Measurements from ENCODE around the gene ZBTB33.

ZBTB33 gene

DNA sequence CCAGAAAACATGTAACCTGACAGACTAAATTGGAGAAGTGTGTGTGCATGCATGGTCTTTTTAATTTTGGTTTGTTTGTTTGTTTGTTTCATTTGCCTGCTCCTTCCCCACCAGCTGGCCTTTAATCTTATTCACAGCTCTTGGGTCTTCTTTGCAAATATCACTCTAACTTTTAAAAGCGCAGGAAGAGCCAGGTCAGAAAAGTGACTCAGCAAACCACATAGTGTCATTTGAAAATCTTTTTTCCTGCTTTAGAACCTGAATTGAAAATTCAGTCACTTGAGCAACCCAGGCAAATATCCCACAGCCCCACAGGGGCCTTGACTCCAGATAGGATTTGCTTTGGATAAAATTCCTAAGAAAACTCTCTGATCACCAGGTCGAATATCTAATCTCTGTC lies 56.0 kb downstream of the ZBTB33 start:
- Histone ChIP-seq H3K79me2 (ENCODE audit: insufficient read depth, low read length) (no peaks in the 10 kb centered on the region), H3K27me3 (ENCODE audit: low read length) (no peaks in the 10 kb centered on the region), H3K4me2 (ENCODE audit: low read depth, low read length, poor library complexity, severe bottlenecking) (no peak overlapping the region), H3K9ac (ENCODE audit: low read length) (no peak overlapping the region), H3K9me3 (ENCODE audit: insufficient read depth, low read length) (no peaks in the 10 kb centered on the region), H3K4me3 (ENCODE audit: insufficient read depth, low read length, poor library complexity, severe bottlenecking) (no peak overlapping the region), H3K36me3 (ENCODE audit: low read length) (no peaks in the 10 kb centered on the region), H4K20me1 (ENCODE audit: low read depth, low read length) (no peaks in the 10 kb centered on the region), H3F3A (ENCODE audit: insufficient read depth) (no peaks in the 10 kb centered on the region), H3K9me2 (replicated peaks; ENCODE audit: insufficient read depth, low read length) (no peaks in the 10 kb centered on the region), H2AFZ (ENCODE audit: low read depth, low read length, severe bottlenecking) (no peak overlapping the region), H3K27ac (ENCODE audit: low read depth, low read length) (no peak overlapping the region)
- no peak for TF ChIP-seq EZH2phosphoT487 (conservative IDR thresholded peaks at IDR 0.05; ENCODE audit: low read length)
- TF ChIP-seq, protein P1, sequence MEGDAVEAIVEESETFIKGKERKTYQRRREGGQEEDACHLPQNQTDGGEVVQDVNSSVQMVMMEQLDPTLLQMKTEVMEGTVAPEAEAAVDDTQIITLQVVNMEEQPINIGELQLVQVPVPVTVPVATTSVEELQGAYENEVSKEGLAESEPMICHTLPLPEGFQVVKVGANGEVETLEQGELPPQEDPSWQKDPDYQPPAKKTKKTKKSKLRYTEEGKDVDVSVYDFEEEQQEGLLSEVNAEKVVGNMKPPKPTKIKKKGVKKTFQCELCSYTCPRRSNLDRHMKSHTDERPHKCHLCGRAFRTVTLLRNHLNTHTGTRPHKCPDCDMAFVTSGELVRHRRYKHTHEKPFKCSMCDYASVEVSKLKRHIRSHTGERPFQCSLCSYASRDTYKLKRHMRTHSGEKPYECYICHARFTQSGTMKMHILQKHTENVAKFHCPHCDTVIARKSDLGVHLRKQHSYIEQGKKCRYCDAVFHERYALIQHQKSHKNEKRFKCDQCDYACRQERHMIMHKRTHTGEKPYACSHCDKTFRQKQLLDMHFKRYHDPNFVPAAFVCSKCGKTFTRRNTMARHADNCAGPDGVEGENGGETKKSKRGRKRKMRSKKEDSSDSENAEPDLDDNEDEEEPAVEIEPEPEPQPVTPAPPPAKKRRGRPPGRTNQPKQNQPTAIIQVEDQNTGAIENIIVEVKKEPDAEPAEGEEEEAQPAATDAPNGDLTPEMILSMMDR (IDR thresholded peaks at IDR 0.05; ENCODE audit: insufficient read depth, low read length, poor library complexity, severe bottlenecking), result no peak

Data from SU-DHL-6 (cell line).